HG03108 (cell line): ENCODE measurements around the gene VDAC2.

Experiments used
- ATAC-seq: cut with Tn5 transposase; IDR thresholded peaks from one replicate; pipeline ENCODE4 v1.9.1; 2021; ENCODE audit warnings: moderate library complexity; ENCODE audit not compliant: unreplicated experiment

Gene VDAC2

GRCh38 chr10:75228834-75229233 lies 18.2 kb downstream of the VDAC2 start:
- no peak for ATAC-seq

- no peak for ATAC-seq
Measured at GRCh38 chr10:75229971-75230370, 19.4 kb downstream of the VDAC2 start.

DNA sequence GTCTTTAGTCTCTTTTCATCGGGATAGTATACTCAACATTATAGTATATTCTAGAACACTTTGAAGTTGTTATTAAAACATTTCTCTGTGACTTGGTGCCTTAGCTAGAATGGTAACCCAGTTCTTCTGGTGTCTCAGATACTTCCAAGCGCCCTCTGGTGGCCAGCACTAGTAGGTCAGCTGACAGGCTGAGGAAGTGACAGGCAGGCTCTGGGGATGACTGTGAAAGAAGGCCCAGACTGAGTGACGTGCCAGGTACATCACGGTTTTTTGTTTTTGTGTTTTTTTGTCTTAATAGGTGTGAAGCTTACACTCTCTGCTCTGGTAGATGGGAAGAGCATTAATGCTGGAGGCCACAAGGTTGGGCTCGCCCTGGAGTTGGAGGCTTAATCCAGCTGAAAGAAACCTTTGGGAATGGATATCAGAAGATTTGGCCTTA lies 20.0 kb downstream of the VDAC2 start:
- ATAC-seq: peak; percentile 34

- no peak for ATAC-seq
Measured at GRCh38 chr10:75231672-75232581, 21.3 kb downstream of the VDAC2 start.

DNA sequence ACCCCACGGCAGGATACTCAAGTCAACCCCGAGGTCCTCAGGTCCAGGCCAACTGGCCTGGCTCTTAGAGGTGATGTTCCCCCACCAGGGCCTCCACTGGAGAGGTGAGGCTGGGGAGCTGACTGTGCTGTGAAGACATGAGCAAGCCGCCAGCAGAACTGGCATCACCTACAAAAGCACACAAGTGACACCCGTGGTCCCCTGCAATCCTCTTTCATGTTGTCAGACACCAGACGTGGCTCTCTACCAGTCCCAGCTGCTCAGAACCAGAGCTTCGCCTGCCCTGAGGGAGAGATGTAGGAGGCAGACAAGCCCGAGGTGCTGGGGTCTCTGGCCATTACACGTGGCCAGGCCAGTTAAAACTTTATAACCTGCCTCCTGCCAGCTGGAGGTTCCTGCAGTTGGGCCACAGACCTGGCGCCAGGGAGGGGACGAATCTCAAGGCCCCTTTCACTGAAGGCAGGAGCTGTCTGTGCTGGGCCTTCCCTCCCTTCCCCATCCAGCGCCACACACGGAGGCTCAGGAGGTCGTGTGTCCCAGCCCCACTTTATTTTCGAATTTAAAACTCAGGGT lies 22.9 kb downstream of the VDAC2 start:
- no peak for ATAC-seq

- ATAC-seq: peak; percentile 44
Measured at GRCh38 chr10:75234017-75234682, 23.6 kb downstream of the VDAC2 start.

DNA sequence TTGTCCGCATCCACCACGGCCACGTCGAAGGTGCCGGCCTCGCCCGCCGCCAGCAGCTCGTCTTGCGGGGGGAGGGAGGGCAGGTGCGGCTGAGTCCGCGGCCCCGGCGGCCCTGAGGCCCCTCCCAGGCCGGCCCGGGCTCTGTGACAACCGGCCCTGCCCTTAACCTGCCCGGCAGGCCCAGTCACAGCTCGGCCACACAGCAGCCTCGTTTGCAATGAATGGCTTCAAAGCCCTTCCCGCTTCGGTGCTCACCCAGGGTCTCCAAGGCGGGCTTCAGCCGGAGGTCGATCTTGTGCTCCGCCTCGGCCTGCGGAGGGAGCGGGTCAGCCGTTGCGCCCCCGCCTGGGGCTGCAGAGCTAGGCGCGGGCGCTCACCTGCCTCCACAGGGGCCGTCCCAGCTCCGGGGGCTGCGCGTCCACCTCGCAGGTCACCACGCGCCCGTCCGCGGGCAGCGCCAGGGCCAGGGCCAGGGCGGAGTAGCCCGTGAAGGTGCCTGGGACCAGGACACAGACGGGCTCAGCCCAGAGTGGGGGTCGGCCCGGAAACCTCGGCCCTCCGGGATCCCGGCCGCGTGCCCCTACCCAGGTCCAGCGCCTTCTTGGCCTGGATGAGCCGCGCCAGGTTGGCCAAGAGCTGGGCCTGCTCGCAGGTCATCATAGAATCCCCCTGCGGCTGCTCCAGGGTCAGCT lies 24.2 kb downstream of the VDAC2 start:
- peak; percentile 2 for ATAC-seq

DNA sequence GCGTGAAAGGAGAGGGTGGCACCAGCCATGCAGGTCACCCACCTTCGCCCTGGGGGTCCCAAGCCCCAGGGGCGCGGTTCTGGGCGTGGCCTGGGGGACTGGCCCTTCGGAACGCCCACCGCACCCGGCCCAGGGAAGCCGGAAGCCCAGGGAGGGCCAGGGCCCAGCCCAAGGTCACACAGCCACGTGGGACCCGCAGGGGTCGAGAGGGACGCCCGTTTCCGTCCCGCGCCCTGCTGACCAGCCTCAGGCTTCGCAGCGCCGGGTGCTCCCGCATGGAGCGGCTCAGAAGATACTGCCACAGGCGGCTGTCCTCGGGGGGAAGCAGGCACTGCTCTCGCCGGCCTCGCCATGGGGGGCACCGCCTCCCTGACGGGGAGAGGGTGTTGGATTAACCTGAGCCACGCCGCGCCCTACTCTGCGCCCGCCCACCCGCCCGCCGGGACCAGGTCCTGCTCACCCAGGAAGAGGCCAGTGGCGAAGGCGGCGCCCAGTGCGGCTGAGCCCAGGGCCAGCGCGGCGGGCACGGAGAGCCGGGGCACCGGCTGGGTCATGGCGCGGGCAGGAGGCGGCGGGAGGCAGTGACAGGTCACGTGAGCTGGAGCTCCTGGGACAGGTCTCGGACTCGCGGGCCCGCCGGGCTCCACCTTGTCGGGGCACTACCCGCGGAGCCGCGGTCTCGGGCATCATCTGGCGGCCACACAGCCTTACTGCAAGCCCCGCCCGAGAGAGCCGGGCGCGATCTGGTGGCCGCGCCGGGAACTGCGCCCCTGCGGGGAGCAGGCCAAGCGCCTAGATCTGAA lies 25.0 kb downstream of the VDAC2 start, which contains the start of gene COMTD1:
COMTD1 (minus strand) TSS at position 583 of the 803 bp plus-strand sequence; CDS start at position 554, 29 bp downstream.
- peak; percentile 60 for ATAC-seq

- no peak for ATAC-seq
Measured at GRCh38 chr10:75236178-75236825, 25.7 kb downstream of the VDAC2 start.

- ATAC-seq: no peak
Measured at GRCh38 chr10:75238182-75239095, 27.8 kb downstream of the VDAC2 start.

- ATAC-seq: no peak
Measured at GRCh38 chr10:75239096-75239790, 28.6 kb downstream of the VDAC2 start.

- ATAC-seq: no peak
Measured at GRCh38 chr10:75240329-75241076, 29.9 kb downstream of the VDAC2 start.

- no peak for ATAC-seq
Measured at GRCh38 chr10:75243426-75243825, 32.8 kb downstream of the VDAC2 start.

- no peak for ATAC-seq
Measured at GRCh38 chr10:75244487-75245353, 34.1 kb downstream of the VDAC2 start.

GRCh38 chr10:75245354-75246250 lies 35.0 kb downstream of the VDAC2 start:
- ATAC-seq: no peak
